Colon (tissue), 2 donors: ENCODE measurements around the gene CRYGN.

Experiments used
- FAIRE-seq: peaks from 2 replicates; lab custom pipeline; 2012; peaks lifted over from hg19 to GRCh38; lab: Jason Lieb, UNC
- donor health status: control.
- donor health status: control.

Gene CRYGN

GRCh38 chr7:151426441-151426903 lies 13.5 kb downstream of the CRYGN start:
- no peak for FAIRE-seq

GRCh38 chr7:151425670-151426440 lies 14.1 kb downstream of the CRYGN start:
- no peak for FAIRE-seq

GRCh38 chr7:151424799-151425198 lies 15.1 kb downstream of the CRYGN start:
- no peak for FAIRE-seq

- FAIRE-seq, result no peak
Measured at GRCh38 chr7:151423936-151424335, 16.0 kb downstream of the CRYGN start.

GRCh38 chr7:151423226-151423625 lies 16.7 kb downstream of the CRYGN start:
- FAIRE-seq, result no peak

- no peak for FAIRE-seq
Measured at GRCh38 chr7:151422212-151422611, 17.7 kb downstream of the CRYGN start.

- no peak for FAIRE-seq
Measured at GRCh38 chr7:151420144-151420543, 19.8 kb downstream of the CRYGN start.

- FAIRE-seq, result no peak
Measured at GRCh38 chr7:151416941-151417315, 23.0 kb downstream of the CRYGN start.

- FAIRE-seq, result no peak
Measured at GRCh38 chr7:151416112-151416940, 23.6 kb downstream of the CRYGN start.

GRCh38 chr7:151415375-151416105 lies 24.4 kb downstream of the CRYGN start:
- no peak for FAIRE-seq

- no peak for FAIRE-seq
Measured at GRCh38 chr7:151413241-151413640, 26.7 kb downstream of the CRYGN start.

GRCh38 chr7:151412318-151412717 lies 27.6 kb downstream of the CRYGN start:
- no peak for FAIRE-seq

- FAIRE-seq, result no peak
Measured at GRCh38 chr7:151411551-151411950, 28.4 kb downstream of the CRYGN start.

- FAIRE-seq, result no peak
Measured at GRCh38 chr7:151410405-151411390, 29.2 kb downstream of the CRYGN start.

GRCh38 chr7:151409667-151410404 lies 30.1 kb downstream of the CRYGN start, which contains the start of gene WDR86:
Gene WDR86 (minus strand): TSS chr7:151410038. CDS start chr7:151409589, 449 bp downstream.
- no peak for FAIRE-seq

GRCh38 chr7:151408839-151409666 lies 30.9 kb downstream of the CRYGN start:
- FAIRE-seq, result no peak

- no peak for FAIRE-seq
Measured at GRCh38 chr7:151408498-151408838, 31.5 kb downstream of the CRYGN start.

GRCh38 chr7:151406886-151407583 lies 32.9 kb downstream of the CRYGN start:
- no peak for FAIRE-seq
